Neuronal stem cell (in vitro differentiated cells): ENCODE results near the gene CNIH2.

Source experiments
- DNase-seq: peaks from one replicate; pipeline ENCODE4 v3.0.0-alpha.2; 2013; ENCODE audit warnings: low spot score
- H2AFZ ChIP-seq: one replicate; pipeline ENCODE4 v1.6.1; 2013; ENCODE audit warnings: mild to moderate bottlenecking, low read length, inconsistent platforms
- H2AK5ac ChIP-seq: 2 replicates; pipeline ENCODE4 v1.6.1; 2013; ENCODE audit warnings: low read depth, mild to moderate bottlenecking, inconsistent platforms, low read length, moderate library complexity, mixed read lengths
- H2BK120ac ChIP-seq: 2 replicates; pipeline ENCODE4 v1.6.1; 2013; ENCODE audit warnings: low read depth, mild to moderate bottlenecking, inconsistent platforms, low read length, moderate library complexity, mixed read lengths
- H2BK12ac ChIP-seq: one replicate; pipeline ENCODE4 v1.6.1; 2013; ENCODE audit warnings: low read length, inconsistent platforms
- H2BK15ac ChIP-seq: 2 replicates; pipeline ENCODE4 v1.6.1; 2013; ENCODE audit warnings: mild to moderate bottlenecking, low read length, inconsistent platforms, mixed read lengths
- H2BK5ac ChIP-seq: one replicate; pipeline ENCODE4 v1.6.1; 2013; ENCODE audit warnings: inconsistent platforms, mild to moderate bottlenecking, low read length, moderate library complexity
- H3K14ac ChIP-seq: one replicate; pipeline ENCODE4 v1.6.1; 2013; ENCODE audit warnings: low read length, inconsistent platforms
- H3K18ac ChIP-seq: 2 replicates; pipeline ENCODE4 v1.6.1; 2013; ENCODE audit warnings: low read length, inconsistent platforms
- H3K23ac ChIP-seq: 2 replicates; pipeline ENCODE4 v1.6.1; 2013; ENCODE audit warnings: low read depth, mild to moderate bottlenecking, mixed read lengths, low read length, inconsistent platforms; ENCODE audit not compliant: poor library complexity
- H3K27ac ChIP-seq: replicated peaks from 3 replicates; pipeline ENCODE4 v1.5.1; 2013; ENCODE audit warnings: low read length, inconsistent platforms
- H3K27me3 ChIP-seq, 3 experiments: 2 replicates each; pipeline ENCODE4 v1.6.1; 2013; ENCODE audit warnings: low read length in 3 of 3, mild to moderate bottlenecking in 2 of 3, inconsistent platforms in 1 of 3, low read depth in 1 of 3, mixed read lengths in 1 of 3, moderate library complexity in 1 of 3; ENCODE audit not compliant: control insufficient read depth in 3 of 3, insufficient read depth in 3 of 3
- H3K36me3 ChIP-seq, 2 donors: replicated peaks in 1 of 2; 2 replicates each; pipeline ENCODE4 v1.6.1; 2013; ENCODE audit warnings: low read length in 2 of 2; ENCODE audit not compliant: control insufficient read depth in 2 of 2, insufficient read depth in 2 of 2
- H3K4ac ChIP-seq: 2 replicates; pipeline ENCODE4 v1.6.1; 2013; ENCODE audit warnings: inconsistent platforms, mild to moderate bottlenecking, low read length, moderate library complexity
- H3K4me1 ChIP-seq, 2 donors: 1 replicate in 1 of 2; 2 replicates in 1 of 2; pipeline ENCODE4 v1.6.1; 2013; ENCODE audit warnings: low read length in 2 of 2, low read depth in 1 of 2; ENCODE audit not compliant: control insufficient read depth in 2 of 2, insufficient read depth in 1 of 2
- H3K4me2 ChIP-seq: one replicate; pipeline ENCODE4 v1.6.1; 2013; ENCODE audit warnings: mild to moderate bottlenecking, low read length, inconsistent platforms; ENCODE audit not compliant: insufficient read depth, poor library complexity, severe bottlenecking
- H3K4me3 ChIP-seq, 2 donors: 2 replicates each; pipeline ENCODE4 v1.5.1; 2013; ENCODE audit warnings: low read length in 2 of 2, mild to moderate bottlenecking in 2 of 2, inconsistent platforms in 1 of 2, moderate library complexity in 1 of 2
- H3K79me1 ChIP-seq: one replicate; pipeline ENCODE4 v1.6.1; 2013; ENCODE audit warnings: low read depth, mild to moderate bottlenecking, inconsistent platforms, low read length, moderate library complexity
- H3K9ac ChIP-seq: one replicate; pipeline ENCODE4 v1.6.1; 2013; ENCODE audit warnings: mild to moderate bottlenecking, low read depth, low read length, inconsistent platforms; ENCODE audit not compliant: poor library complexity
- H3K9me3 ChIP-seq, 2 donors: replicated peaks in 1 of 2; 2 replicates each; pipeline versions ENCODE3 to v1.6.1; 2013; ENCODE audit warnings: low read length in 2 of 2, mild to moderate bottlenecking in 2 of 2, inconsistent platforms in 1 of 2, low read depth in 1 of 2, mixed read lengths in 1 of 2, moderate library complexity in 1 of 2; ENCODE audit not compliant: control insufficient read depth in 2 of 2, insufficient read depth in 1 of 2
- H4K8ac ChIP-seq: one replicate; pipeline ENCODE4 v1.6.1; 2013; ENCODE audit warnings: low read depth, mild to moderate bottlenecking, inconsistent platforms, low read length, moderate library complexity
- H4K91ac ChIP-seq: one replicate; pipeline ENCODE4 v1.6.1; 2013; ENCODE audit warnings: low read length, low read depth, mild to moderate bottlenecking, inconsistent platforms; ENCODE audit not compliant: poor library complexity
- WGBS, 2 donors: extraction: QIAGEN DNeasy Blood & Tissue Kit; methylation state at CpG; one replicate each; pipeline ENCODE4 v1.1.7; 2013; ENCODE audit warnings: missing lambda C conversion rate in 2 of 2, mixed read lengths in 1 of 2; ENCODE audit not compliant: insufficient read length in 2 of 2, insufficient replicate concordance in 1 of 2; ENCODE audit errors: extremely low coverage in 2 of 2; 5-methylcytosine and 5-hydroxymethylcytosine counted together

The CNIH2 gene

DNA sequence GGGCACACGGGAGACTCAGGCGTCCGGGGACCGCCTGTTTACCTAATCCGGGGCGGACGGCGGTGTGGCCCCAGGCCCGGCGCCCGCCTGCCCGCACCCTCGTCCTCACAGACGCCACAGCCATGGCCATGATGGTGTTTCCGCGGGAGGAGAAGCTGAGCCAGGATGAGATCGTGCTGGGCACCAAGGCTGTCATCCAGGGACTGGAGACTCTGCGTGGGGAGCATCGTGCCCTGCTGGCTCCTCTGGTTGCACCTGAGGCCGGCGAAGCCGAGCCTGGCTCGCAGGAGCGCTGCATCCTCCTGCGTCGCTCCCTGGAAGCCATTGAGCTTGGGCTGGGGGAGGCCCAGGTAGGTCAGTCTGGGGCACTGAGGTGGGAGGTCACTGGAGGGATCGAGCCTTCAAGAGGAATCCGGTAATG is 19.5 kb upstream of the CNIH2 start:
- Histone ChIP-seq H3K4ac (no peak overlapping the region), H3K4me2 (peak overlapping the region; percentile 96), H3K4me1 (peaks cover 8 to 11% of the 10 kb centered on the region in 2 donors), H2AK5ac (peak overlapping the region; percentile 99), H4K91ac (no peak overlapping the region), H2BK120ac (no peak overlapping the region), H3K79me1 (peaks cover 14% of the 10 kb centered on the region), H4K8ac (no peak overlapping the region), H3K18ac (peak overlapping the region; percentile 94), H3K27ac (peak overlapping the region; percentile 40), H3K36me3 (peaks cover 38 to 46% of the 10 kb centered on the region in 2 donors), H2BK12ac (no peak overlapping the region), H3K23ac (peak overlapping the region; percentile 96), H3K4me3 (peak overlapping the region; percentile 72 to 97), H3K27me3 (peaks cover 0 to 2% (median 0%) of the 10 kb centered on the region in 3 experiments), H2BK5ac (peak overlapping the region; percentile 93), H3K9me3 (peaks cover 0 to 2% of the 10 kb centered on the region in 2 donors), H3K9ac (peak overlapping the region; percentile 98), H3K14ac (no peak overlapping the region), H2AFZ (peak overlapping the region; percentile 95), H2BK15ac (no peak overlapping the region)
- no CpG with 5 or more reads among the region's 28 CpGs for WGBS, 2 donors
- DNase-seq, result no peak

DNA sequence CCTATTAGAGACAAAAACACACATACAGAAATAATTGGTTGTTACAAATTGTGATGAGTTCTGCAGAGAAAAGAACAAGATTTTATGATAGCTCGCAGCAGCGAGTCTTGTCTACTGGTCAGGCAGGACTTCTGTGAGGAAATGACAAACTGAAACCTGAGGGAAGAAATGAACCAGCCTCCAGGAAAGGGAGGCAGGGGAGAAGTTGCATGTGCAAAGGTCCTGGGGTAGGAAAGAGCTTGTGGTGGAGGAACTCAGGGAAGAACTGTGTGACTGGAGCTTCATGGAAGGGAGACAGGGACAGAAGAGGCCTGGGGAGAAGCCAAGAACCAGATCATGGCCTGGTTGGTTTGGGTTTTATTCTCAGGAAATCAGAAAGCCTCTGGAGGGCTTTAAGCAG is 18.8 kb upstream of the CNIH2 start:
- Histone ChIP-seq H3K79me1 (peaks cover 14% of the 10 kb centered on the region), H3K27ac (no peak overlapping the region), H3K4me2 (no peak overlapping the region), H3K4ac (no peak overlapping the region), H3K4me1 (peaks cover 6 to 11% of the 10 kb centered on the region in 2 donors), H2BK5ac (no peak overlapping the region), H3K23ac (no peak overlapping the region), H2BK12ac (no peak overlapping the region), H4K8ac (no peak overlapping the region), H3K14ac (no peak overlapping the region), H3K27me3 (peaks cover 0 to 2% (median 0%) of the 10 kb centered on the region in 3 experiments), H2BK120ac (no peak overlapping the region), H2AK5ac (no peak overlapping the region), H3K18ac (no peak overlapping the region), H2BK15ac (no peak overlapping the region), H3K4me3 (no peak overlapping the region), H3K9ac (no peak overlapping the region), H3K9me3 (peaks cover 0 to 2% of the 10 kb centered on the region in 2 donors), H4K91ac (no peak overlapping the region), H2AFZ (no peak overlapping the region), H3K36me3 (peaks cover 46 to 53% of the 10 kb centered on the region in 2 donors)
- WGBS, 2 donors, result no CpG with 5 or more reads among the region's 2 CpGs
- no peak for DNase-seq

DNA sequence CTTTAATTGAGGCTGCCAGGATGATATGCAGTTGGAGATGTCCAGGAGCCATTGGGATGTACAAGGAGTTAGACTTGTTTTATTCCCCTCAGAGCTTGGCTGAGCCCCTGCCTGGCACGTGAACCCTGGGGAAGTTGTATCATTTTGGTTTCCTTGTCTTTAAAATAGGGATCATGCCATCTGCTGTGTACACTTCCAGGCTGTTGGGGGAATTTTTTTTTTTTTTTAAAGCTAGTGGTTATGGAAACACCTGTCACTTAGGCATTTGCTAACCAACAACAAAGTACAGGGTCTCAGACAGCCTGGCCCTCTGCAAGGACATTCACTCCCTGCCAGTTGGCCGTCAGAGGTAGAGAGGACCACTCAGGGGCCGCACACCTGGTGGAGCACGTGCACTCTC is 18.0 kb upstream of the CNIH2 start:
- Histone ChIP-seq H3K18ac (no peak overlapping the region), H3K23ac (peak overlapping the region; percentile 39), H3K4me1 (peaks cover 6 to 11% of the 10 kb centered on the region in 2 donors), H2AFZ (no peak overlapping the region), H2AK5ac (no peak overlapping the region), H4K8ac (no peak overlapping the region), H3K79me1 (peaks cover 14% of the 10 kb centered on the region), H3K4me2 (no peak overlapping the region), H3K4me3 (no peak overlapping the region), H3K14ac (no peak overlapping the region), H3K27ac (no peak overlapping the region), H3K9me3 (peaks cover 0 to 2% of the 10 kb centered on the region in 2 donors), H2BK120ac (no peak overlapping the region), H3K27me3 (peaks cover 0 to 2% (median 0%) of the 10 kb centered on the region in 3 experiments), H3K36me3 (peaks cover 53 to 60% of the 10 kb centered on the region in 2 donors), H2BK15ac (no peak overlapping the region), H2BK5ac (no peak overlapping the region), H2BK12ac (no peak overlapping the region), H3K4ac (no peak overlapping the region), H3K9ac (no peak overlapping the region), H4K91ac (no peak overlapping the region)
- DNase-seq, result no peak
- no CpG with 5 or more reads among the region's 4 CpGs for WGBS, 2 donors

DNA sequence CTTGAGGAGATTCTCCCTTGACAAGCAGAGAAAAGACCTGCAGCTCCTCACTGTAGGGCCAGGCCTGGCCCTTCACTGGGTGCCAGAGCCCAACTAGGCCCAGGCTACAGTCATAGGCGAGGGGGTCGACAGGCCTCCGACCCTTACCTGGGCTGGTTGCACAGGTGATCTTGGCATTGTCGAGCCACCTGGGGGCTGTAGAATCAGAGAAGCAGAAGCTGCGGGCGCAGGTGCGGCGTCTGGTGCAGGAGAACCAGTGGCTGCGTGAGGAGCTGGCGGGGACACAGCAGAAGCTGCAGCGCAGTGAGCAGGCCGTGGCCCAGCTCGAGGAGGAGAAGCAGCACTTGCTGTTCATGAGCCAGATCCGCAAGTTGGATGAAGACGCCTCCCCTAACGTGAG is 16.4 kb upstream of the CNIH2 start:
- no peak overlapping the region for H4K91ac ChIP-seq
- no peak overlapping the region for H3K14ac ChIP-seq
- no CpG with 5 or more reads among the region's 16 CpGs for WGBS, 2 donors
- no peak for DNase-seq
- no peak overlapping the region for H2AFZ ChIP-seq
- H3K4me3 ChIP-seq, result no peak overlapping the region
- H2BK15ac ChIP-seq, result no peak overlapping the region
- H3K9me3 ChIP-seq, result peaks cover 0 to 2% of the 10 kb centered on the region in 2 donors
- no peak overlapping the region for H3K4me2 ChIP-seq
- no peak overlapping the region for H3K18ac ChIP-seq
- H3K79me1 ChIP-seq, result peaks cover 16% of the 10 kb centered on the region
- no peak overlapping the region for H3K27ac ChIP-seq
- H3K9ac ChIP-seq, result peak overlapping the region; percentile 17
- H3K36me3 ChIP-seq, result peaks cover 66 to 74% of the 10 kb centered on the region in 2 donors
- peaks cover 7 to 10% of the 10 kb centered on the region in 2 donors for H3K4me1 ChIP-seq
- H3K4ac ChIP-seq, result no peak overlapping the region
- no peak overlapping the region for H2BK12ac ChIP-seq
- H3K23ac ChIP-seq, result peak overlapping the region; percentile 16
- no peak overlapping the region for H2BK5ac ChIP-seq
- H2AK5ac ChIP-seq, result no peak overlapping the region
- no peak overlapping the region for H2BK120ac ChIP-seq
- H3K27me3 ChIP-seq, result peaks cover 0 to 2% (median 0%) of the 10 kb centered on the region in 3 experiments
- no peak overlapping the region for H4K8ac ChIP-seq
